Endodermal cell (in vitro differentiated cells): ENCODE data around the gene KIAA2012. TPM values are rescaled to one million over a fixed set of nuclear protein-coding genes. Genes with fewer than 3 reads are reported as not detected.
A peak's percentile ranks its signal among the peaks of the same experiment; 100 is the strongest.

Source experiments
- DNase-seq: peaks from one replicate; pipeline ENCODE4 v3.0.0-alpha.2; 2017
- H3K27ac ChIP-seq: 2 replicates; pipeline ENCODE4 v1.5.1; 2013; ENCODE audit warnings: mild to moderate bottlenecking, low read depth, low read length, moderate library complexity
- H3K27me3 ChIP-seq: 2 replicates; pipeline ENCODE4 v1.6.1; 2013; ENCODE audit warnings: mild to moderate bottlenecking, low read length, moderate library complexity; ENCODE audit not compliant: insufficient read depth, control insufficient read depth, poor library complexity, severe bottlenecking
- H3K36me3 ChIP-seq: 2 replicates; pipeline ENCODE4 v1.7.0; 2013; ENCODE audit warnings: mild to moderate bottlenecking, low read length, moderate library complexity; ENCODE audit not compliant: control insufficient read depth, insufficient read depth
- H3K4me1 ChIP-seq: one replicate; pipeline ENCODE4 v1.7.0; 2013; ENCODE audit warnings: low read length; ENCODE audit not compliant: control insufficient read depth, insufficient read depth
- H3K4me3 ChIP-seq: 2 replicates; pipeline ENCODE4 v1.5.1; 2013; ENCODE audit warnings: mild to moderate bottlenecking, low read length, moderate library complexity
- H3K9ac ChIP-seq: 2 replicates; pipeline ENCODE4 v1.6.1; 2013; ENCODE audit warnings: mild to moderate bottlenecking, low read length, moderate library complexity; ENCODE audit not compliant: poor library complexity, severe bottlenecking; ENCODE audit errors: extremely low read depth
- H3K9me3 ChIP-seq: 2 replicates; pipeline ENCODE4 v1.6.1; 2013; ENCODE audit warnings: mild to moderate bottlenecking, low read length, moderate library complexity; ENCODE audit not compliant: control insufficient read depth
- H3K27ac Mint-ChIP-seq: 2 replicates; pipeline ENCODE4 v1.8.0; 2020; ENCODE audit warnings: mixed read lengths
- H3K27me3 Mint-ChIP-seq: 2 replicates; pipeline ENCODE4 v1.8.0; 2021; ENCODE audit warnings: mild to moderate bottlenecking, mixed read lengths; ENCODE audit not compliant: insufficient read depth
- H3K36me3 Mint-ChIP-seq: 2 replicates; pipeline ENCODE4 v1.8.0; 2020; ENCODE audit warnings: low read depth, mixed read lengths
- H3K4me1 Mint-ChIP-seq: 2 replicates; pipeline ENCODE4 v1.8.0; 2020; ENCODE audit warnings: mixed read lengths
- H3K4me3 Mint-ChIP-seq: 2 replicates; pipeline ENCODE4 v1.8.0; 2020; ENCODE audit warnings: mild to moderate bottlenecking, moderate library complexity, mixed read lengths
- H3K9me3 Mint-ChIP-seq: 2 replicates; pipeline ENCODE4 v1.8.0; 2020; ENCODE audit warnings: mild to moderate bottlenecking, mixed read lengths
- CTCF ChIP-seq: fragments of 200-600 bp; sonication (generic); conservative IDR thresholded peaks from 2 replicates; pipeline ENCODE4 v1.5.0; 2021; ENCODE audit warnings: antibody characterized with exemption, mild to moderate bottlenecking
- WGBS, 2 experiments: methylation state at CpG; one replicate each; pipeline versions ENCODE4 v1.1.5 to v1.1.7; 2013; ENCODE audit warnings: missing lambda C conversion rate in 2 of 2, mixed read lengths in 1 of 2; ENCODE audit not compliant: insufficient coverage in 1 of 2, insufficient read length in 1 of 2; 5-methylcytosine and 5-hydroxymethylcytosine counted together
- total RNA-seq, 2 donors: library from RNA; stranded (reverse); fragmentation: NEBNext Ultra II Directional in 1 of 2; extraction: Animal tissue kit (Norgen Biotek cat#: 25700) in 1 of 2; gene quantifications; 2 replicates in 1 of 2; 3 replicates in 1 of 2; pipeline ENCODE4 v1.2.1, GENCODE V29; 2021

Gene KIAA2012
- total RNA-seq, 2 donors from 2014 or later = 0.62 to 1.0 TPM

DNA sequence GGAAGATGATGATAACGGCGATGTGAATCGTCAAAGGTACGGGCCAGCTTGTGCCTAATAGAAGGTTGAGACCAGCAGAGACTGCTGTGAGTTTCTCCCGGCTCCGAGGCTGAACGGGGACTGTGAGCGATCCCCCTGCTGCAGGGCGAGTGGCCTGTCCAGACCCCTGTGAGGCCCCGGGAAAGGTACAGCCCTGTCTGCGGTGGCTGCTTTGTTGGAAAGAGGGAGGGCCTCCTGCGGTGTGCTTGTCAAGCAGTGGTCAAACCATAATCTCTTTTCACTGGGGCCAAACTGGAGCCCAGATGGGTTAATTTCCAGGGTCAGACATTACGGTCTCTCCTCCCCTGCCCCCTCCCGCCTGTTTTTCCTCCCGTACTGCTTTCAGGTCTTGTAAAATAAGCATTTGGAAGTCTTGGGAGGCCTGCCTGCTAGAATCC, 36.4 kb upstream of the KIAA2012 start:
- H3K9me3 Mint-ChIP-seq = no peaks in the 10 kb centered on the region
- H3K27me3 Mint-ChIP-seq = peaks cover 12% of the 10 kb centered on the region
- no peak overlapping the region for H3K4me3 Mint-ChIP-seq
- no peaks in the 10 kb centered on the region for H3K4me1 ChIP-seq
- 0 to 2% methylated on average over 12 to 15 of the region's 15 CpGs for WGBS, 2 experiments
- H3K4me3 ChIP-seq = peak overlapping the region; percentile 97
- TF ChIP-seq CTCF = no peak
- peaks cover 12% of the 10 kb centered on the region for H3K36me3 Mint-ChIP-seq
- H3K27ac ChIP-seq = peak overlapping the region; percentile 94
- no peak overlapping the region for H3K27ac Mint-ChIP-seq
- H3K36me3 ChIP-seq = peaks cover 48% of the 10 kb centered on the region
- DNase-seq = peak; percentile 80
- H3K9me3 ChIP-seq = no peaks in the 10 kb centered on the region
- no peaks in the 10 kb centered on the region for H3K27me3 ChIP-seq
- peaks cover 33% of the 10 kb centered on the region for H3K4me1 Mint-ChIP-seq
- H3K9ac ChIP-seq = peak overlapping the region; percentile 85

- peaks cover 16% of the 10 kb centered on the region for H3K27me3 Mint-ChIP-seq
- Histone ChIP-seq H3K9me3 (no peaks in the 10 kb centered on the region), H3K27ac (peak overlapping the region; percentile 94), H3K4me1 (no peaks in the 10 kb centered on the region), H3K36me3 (peaks cover 48% of the 10 kb centered on the region), H3K27me3 (no peaks in the 10 kb centered on the region), H3K9ac (peak overlapping the region; percentile 85), H3K4me3 (peak overlapping the region; percentile 97)
- no peak overlapping the region for H3K27ac Mint-ChIP-seq
- H3K36me3 Mint-ChIP-seq = peaks cover 12% of the 10 kb centered on the region
- WGBS, 2 experiments = 7 to 10% methylated on average over 5 to 7 of the region's 7 CpGs
- no peak for TF ChIP-seq CTCF
- peaks cover 34% of the 10 kb centered on the region for H3K4me1 Mint-ChIP-seq
- no peak for DNase-seq
- H3K9me3 Mint-ChIP-seq = no peaks in the 10 kb centered on the region
- H3K4me3 Mint-ChIP-seq = no peak overlapping the region
Observed at GRCh38 chr2:202037086-202037485, 36.0 kb upstream of the KIAA2012 start.

DNA sequence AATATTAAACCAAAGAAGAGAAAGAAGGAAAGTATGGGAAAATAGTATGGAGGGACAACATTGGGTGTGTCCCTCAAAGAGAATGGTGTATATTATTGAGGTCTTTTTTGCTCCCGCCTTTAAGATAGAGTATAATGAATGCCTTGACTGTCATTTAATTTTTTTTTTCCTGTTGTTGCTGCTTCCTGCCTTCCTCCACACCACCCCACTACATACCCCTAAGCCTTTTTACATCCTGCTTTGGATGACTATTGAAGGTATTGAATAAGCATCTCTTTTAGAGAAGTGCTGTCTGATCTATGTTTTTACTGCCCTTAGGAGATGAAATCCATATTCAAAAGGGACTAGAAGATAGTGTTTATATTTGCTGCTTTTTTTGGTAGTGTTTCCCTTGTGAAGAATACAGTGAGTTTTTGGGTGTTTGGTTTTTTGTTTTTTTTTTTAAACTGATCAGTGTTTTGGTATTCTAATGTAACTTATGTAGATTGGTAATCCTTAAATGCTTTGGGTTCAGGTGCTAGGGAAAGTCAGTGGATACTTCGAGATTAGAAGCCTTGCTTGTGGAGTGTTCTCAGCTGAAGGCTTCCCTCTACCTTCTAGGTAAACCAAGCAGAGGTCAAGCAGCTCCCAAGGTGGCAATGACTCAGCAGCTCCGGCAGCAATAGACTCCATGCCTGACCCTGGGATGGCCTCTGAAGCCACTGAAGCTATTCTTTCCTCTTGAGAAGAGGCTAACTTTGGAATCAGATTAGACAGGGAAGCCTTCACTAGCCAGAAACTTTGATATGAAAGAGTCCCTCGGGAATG, 34.4 kb upstream of the KIAA2012 start:
- H3K36me3 ChIP-seq = peaks cover 48% of the 10 kb centered on the region
- H3K4me1 ChIP-seq = peaks cover 2% of the 10 kb centered on the region
- H3K4me3 Mint-ChIP-seq = no peak overlapping the region
- peak; percentile 87 for DNase-seq
- H3K4me1 Mint-ChIP-seq = peaks cover 44% of the 10 kb centered on the region
- TF ChIP-seq CTCF = no peak
- H3K27me3 Mint-ChIP-seq = peaks cover 29% of the 10 kb centered on the region
- H3K27ac Mint-ChIP-seq = peak overlapping the region; percentile 95
- H3K27ac ChIP-seq = peak overlapping the region; percentile 33
- H3K36me3 Mint-ChIP-seq = peaks cover 12% of the 10 kb centered on the region
- H3K4me3 ChIP-seq = peak overlapping the region; percentile 97
- no peaks in the 10 kb centered on the region for H3K9me3 ChIP-seq
- no peaks in the 10 kb centered on the region for H3K9me3 Mint-ChIP-seq
- peak overlapping the region; percentile 85 for H3K9ac ChIP-seq
- WGBS, 2 experiments = 14 to 36% methylated on average over 4 of the region's 4 CpGs
- no peaks in the 10 kb centered on the region for H3K27me3 ChIP-seq
